ENCODE results near the gene APLP2. TPM values are rescaled to one million over a fixed set of nuclear protein-coding genes. Genes with fewer than 3 reads are reported as not detected.

The APLP2 gene
- total and polyA plus RNA-seq, 2 of the 13 experiments (the other 11 are each of a cell fraction or from before 2014, with no cell fraction given): 315 to 594 TPM

- TF ChIP-seq, protein P1, sequence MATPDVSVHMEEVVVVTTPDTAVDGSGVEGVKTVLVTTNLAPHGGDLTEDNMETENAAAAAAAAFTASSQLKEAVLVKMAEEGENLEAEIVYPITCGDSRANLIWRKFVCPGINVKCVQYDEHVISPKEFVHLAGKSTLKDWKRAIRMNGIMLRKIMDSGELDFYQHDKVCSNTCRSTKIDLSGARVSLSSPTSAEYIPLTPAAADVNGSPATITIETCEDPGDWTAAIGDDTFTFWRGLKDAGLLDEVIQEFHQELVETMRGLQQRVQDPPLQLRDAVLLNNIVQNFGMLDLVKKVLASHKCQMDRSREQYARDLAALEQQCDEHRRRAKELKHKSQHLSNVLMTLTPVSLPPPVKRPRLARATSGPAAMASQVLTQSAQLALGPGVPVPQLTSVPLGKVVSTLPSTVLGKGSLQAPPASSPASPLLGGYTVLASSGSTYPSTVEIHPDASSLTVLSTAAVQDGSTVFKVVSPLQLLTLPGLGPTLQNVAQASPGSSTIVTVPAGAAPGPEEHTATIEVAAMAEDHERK (CRISPR knock-in tag; IDR thresholded peaks at IDR 0.05; ENCODE audit: low read depth): no peak
- TF ChIP-seq MIXL1 (CRISPR knock-in tag; IDR thresholded peaks at IDR 0.05) (0 out of 2 replicates have a peak, but pooled peaks have one; percentile 12), ZHX1 (CRISPR knock-in tag; IDR thresholded peaks at IDR 0.05; ENCODE audit: low read depth) (no peak), BCL6 (CRISPR knock-in tag; IDR thresholded peaks at IDR 0.05) (0 out of 2 replicates have a peak, but pooled peaks have one; percentile 28), KAT2B (IDR thresholded peaks at IDR 0.05; ENCODE audit: borderline replicate concordance, low read depth, low read length) (0 out of 2 replicates have a peak, but pooled peaks have one; percentile 12), HNF4A (CRISPR knock-in tag; IDR thresholded peaks at IDR 0.05) (peak; percentile 68), KDM2A (CRISPR knock-in tag; IDR thresholded peaks at IDR 0.05; ENCODE audit: borderline replicate concordance, low read depth) (no peak), IRF1 (CRISPR knock-in tag; IDR thresholded peaks at IDR 0.05; ENCODE audit: low read depth) (no peak), YEATS2 (CRISPR knock-in tag; IDR thresholded peaks at IDR 0.05; ENCODE audit: borderline replicate concordance) (no peak), FOXO1 (CRISPR knock-in tag; IDR thresholded peaks at IDR 0.05) (no peak), ZNF570 (CRISPR knock-in tag; IDR thresholded peaks at IDR 0.05; ENCODE audit: borderline replicate concordance) (no peak), PCBP1 (IDR thresholded peaks at IDR 0.05; ENCODE audit: borderline replicate concordance, low read depth, low read length) (no peak), ATF7-NPFF (CRISPR knock-in tag; IDR thresholded peaks at IDR 0.05; ENCODE audit: low read depth) (no peak), ZNF362 (CRISPR knock-in tag; IDR thresholded peaks at IDR 0.05; ENCODE audit: borderline replicate concordance) (peak; percentile 82), ZNF451 (CRISPR knock-in tag; IDR thresholded peaks at IDR 0.05) (no peak), HOXA9 (CRISPR knock-in tag; IDR thresholded peaks at IDR 0.05; ENCODE audit: borderline replicate concordance) (no peak), ZNF432 (CRISPR knock-in tag; IDR thresholded peaks at IDR 0.05; ENCODE audit: borderline replicate concordance) (no peak)
- TF ChIP-seq, protein P2, sequence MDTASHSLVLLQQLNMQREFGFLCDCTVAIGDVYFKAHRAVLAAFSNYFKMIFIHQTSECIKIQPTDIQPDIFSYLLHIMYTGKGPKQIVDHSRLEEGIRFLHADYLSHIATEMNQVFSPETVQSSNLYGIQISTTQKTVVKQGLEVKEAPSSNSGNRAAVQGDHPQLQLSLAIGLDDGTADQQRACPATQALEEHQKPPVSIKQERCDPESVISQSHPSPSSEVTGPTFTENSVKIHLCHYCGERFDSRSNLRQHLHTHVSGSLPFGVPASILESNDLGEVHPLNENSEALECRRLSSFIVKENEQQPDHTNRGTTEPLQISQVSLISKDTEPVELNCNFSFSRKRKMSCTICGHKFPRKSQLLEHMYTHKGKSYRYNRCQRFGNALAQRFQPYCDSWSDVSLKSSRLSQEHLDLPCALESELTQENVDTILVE (CRISPR knock-in tag; IDR thresholded peaks at IDR 0.05): no peak
- TF ChIP-seq, protein P3, sequence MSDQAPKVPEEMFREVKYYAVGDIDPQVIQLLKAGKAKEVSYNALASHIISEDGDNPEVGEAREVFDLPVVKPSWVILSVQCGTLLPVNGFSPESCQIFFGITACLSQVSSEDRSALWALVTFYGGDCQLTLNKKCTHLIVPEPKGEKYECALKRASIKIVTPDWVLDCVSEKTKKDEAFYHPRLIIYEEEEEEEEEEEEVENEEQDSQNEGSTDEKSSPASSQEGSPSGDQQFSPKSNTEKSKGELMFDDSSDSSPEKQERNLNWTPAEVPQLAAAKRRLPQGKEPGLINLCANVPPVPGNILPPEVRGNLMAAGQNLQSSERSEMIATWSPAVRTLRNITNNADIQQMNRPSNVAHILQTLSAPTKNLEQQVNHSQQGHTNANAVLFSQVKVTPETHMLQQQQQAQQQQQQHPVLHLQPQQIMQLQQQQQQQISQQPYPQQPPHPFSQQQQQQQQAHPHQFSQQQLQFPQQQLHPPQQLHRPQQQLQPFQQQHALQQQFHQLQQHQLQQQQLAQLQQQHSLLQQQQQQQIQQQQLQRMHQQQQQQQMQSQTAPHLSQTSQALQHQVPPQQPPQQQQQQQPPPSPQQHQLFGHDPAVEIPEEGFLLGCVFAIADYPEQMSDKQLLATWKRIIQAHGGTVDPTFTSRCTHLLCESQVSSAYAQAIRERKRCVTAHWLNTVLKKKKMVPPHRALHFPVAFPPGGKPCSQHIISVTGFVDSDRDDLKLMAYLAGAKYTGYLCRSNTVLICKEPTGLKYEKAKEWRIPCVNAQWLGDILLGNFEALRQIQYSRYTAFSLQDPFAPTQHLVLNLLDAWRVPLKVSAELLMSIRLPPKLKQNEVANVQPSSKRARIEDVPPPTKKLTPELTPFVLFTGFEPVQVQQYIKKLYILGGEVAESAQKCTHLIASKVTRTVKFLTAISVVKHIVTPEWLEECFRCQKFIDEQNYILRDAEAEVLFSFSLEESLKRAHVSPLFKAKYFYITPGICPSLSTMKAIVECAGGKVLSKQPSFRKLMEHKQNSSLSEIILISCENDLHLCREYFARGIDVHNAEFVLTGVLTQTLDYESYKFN (CRISPR knock-in tag; conservative IDR thresholded peaks at IDR 0.05): peak; percentile 66
Observed at GRCh38 chr11:130145311-130145812, 75.7 kb downstream of the APLP2 start (continued).

All from HepG2 (cell line).